Lung (tissue), 12 donors: ENCODE measurements around the gene PRKCA. TPM values are rescaled to one million over a fixed set of nuclear protein-coding genes. Genes with fewer than 3 reads are reported as not detected.

Source experiments
- ATAC-seq: fragments of 200-7000 bp; cut with Tn5 transposase; one replicate; pipeline ENCODE4 v1.9.1; 2020; ENCODE audit warnings: moderate number of reproducible peaks; ENCODE audit not compliant: insufficient read depth, low FRiP score
- DNase-seq, 3 donors: peaks; one replicate each; pipeline ENCODE4 v3.0.0-alpha.2; 2013 to 2017
- H3K27ac ChIP-seq, 2 donors: one replicate each; pipeline ENCODE4 v1.5.1; 2013; ENCODE audit warnings: mild to moderate bottlenecking in 2 of 2, moderate library complexity in 2 of 2, control low read depth in 1 of 2, inconsistent platforms in 1 of 2, low read depth in 1 of 2, low read length in 1 of 2
- H3K27me3 ChIP-seq, 3 donors: one replicate each; pipeline ENCODE4 v1.5.1; 2013; ENCODE audit warnings: low read length in 2 of 3; ENCODE audit not compliant: control insufficient read depth in 3 of 3, insufficient read depth in 3 of 3
- H3K36me3 ChIP-seq, 4 donors: one replicate each; pipeline ENCODE4 v1.5.1; 2013; ENCODE audit warnings: low read length in 4 of 4, mild to moderate bottlenecking in 1 of 4, moderate library complexity in 1 of 4; ENCODE audit not compliant: control insufficient read depth in 4 of 4, insufficient read depth in 4 of 4
- H3K4me1 ChIP-seq, 5 donors: one replicate each; pipeline ENCODE4 v1.5.1; 2013; ENCODE audit warnings: low read length in 5 of 5, mild to moderate bottlenecking in 2 of 5, moderate library complexity in 1 of 5; ENCODE audit not compliant: control insufficient read depth in 5 of 5, insufficient read depth in 5 of 5
- H3K4me3 ChIP-seq: one replicate; pipeline ENCODE4 v1.5.1; 2013; ENCODE audit warnings: mild to moderate bottlenecking, control low read depth, moderate library complexity
- H3K9ac ChIP-seq, 2 donors: one replicate each; pipeline ENCODE4 v1.5.1; 2013; ENCODE audit warnings: low read length in 2 of 2, control low read depth in 1 of 2; ENCODE audit not compliant: insufficient read depth in 1 of 2
- H3K9me3 ChIP-seq, 4 donors: one replicate each; pipeline ENCODE4 v1.5.1; 2013; ENCODE audit warnings: low read length in 3 of 4, mild to moderate bottlenecking in 1 of 4, moderate library complexity in 1 of 4; ENCODE audit not compliant: control insufficient read depth in 4 of 4, insufficient read depth in 3 of 4
- CTCF ChIP-seq: IDR thresholded peaks from 2 replicates; pipeline ENCODE4 v1.5.1; 2012; ENCODE audit warnings: mild to moderate bottlenecking; ENCODE audit errors: control extremely low read depth, extremely low read depth
- WGBS, 2 donors: extraction: QIAGEN DNeasy Blood & Tissue Kit; methylation state at CpG; one replicate each; pipeline ENCODE4 v1.1.7; 2013; 5-methylcytosine and 5-hydroxymethylcytosine counted together
- polyA plus RNA-seq, 2 donors: library from polyadenylated mRNA; stranded (reverse); fragments of 200-250 nt; gene quantifications; one replicate each; pipeline ENCODE4 v1.2.1, GENCODE V29; 2013
- total RNA-seq, 2 donors: library from RNA; depleted of rRNA in 1 of 2; stranded (reverse); fragments of >200 nt in 1 of 2; gene quantifications; one replicate each; pipeline ENCODE4 v1.2.1, GENCODE V29; 2014 to 2021
- donor health status: control.
- donor health status: control.
- donor health status: Bipolar disorder and iron deficiency.
- donor health status: healthy.
- donor health status: DM: yes; HTN: yes; CAD: no.

The PRKCA gene
- total and polyA plus RNA-seq, 4 donors: 3.4 to 34.8 (median 13.8) TPM

GRCh38 chr17:66260275-66260674 lies 42.1 kb upstream of the PRKCA start:
- no peaks in the 10 kb centered on the region for H3K4me1 ChIP-seq
- H3K4me3 ChIP-seq: no peak overlapping the region
- DNase-seq: no peak
- H3K36me3 ChIP-seq: no peaks in the 10 kb centered on the region
- no peaks in the 10 kb centered on the region for H3K27me3 ChIP-seq
- TF ChIP-seq CTCF: no peak
- no peak for ATAC-seq
- no peak overlapping the region for H3K9ac ChIP-seq
- H3K9me3 ChIP-seq: no peaks in the 10 kb centered on the region
- WGBS, 2 donors: 86 to 95% methylated on average over 6 of the region's 6 CpGs
- H3K27ac ChIP-seq: no peak overlapping the region

GRCh38 chr17:66260688-66261087 lies 41.7 kb upstream of the PRKCA start:
- no peak overlapping the region for H3K27ac ChIP-seq
- H3K27me3 ChIP-seq: no peaks in the 10 kb centered on the region
- H3K4me1 ChIP-seq: no peaks in the 10 kb centered on the region
- H3K9me3 ChIP-seq: no peaks in the 10 kb centered on the region
- TF ChIP-seq CTCF: no peak
- no peaks in the 10 kb centered on the region for H3K36me3 ChIP-seq
- 100% methylated on average over 1 of the region's 1 CpG for WGBS, 2 donors
- no peak for DNase-seq
- H3K9ac ChIP-seq: no peak overlapping the region
- H3K4me3 ChIP-seq: no peak overlapping the region
- ATAC-seq: no peak

GRCh38 chr17:66262767-66263166 lies 39.6 kb upstream of the PRKCA start:
- no peak overlapping the region for H3K9ac ChIP-seq
- no peaks in the 10 kb centered on the region for H3K27me3 ChIP-seq
- DNase-seq (no peak), ATAC-seq (no peak)
- no peak for TF ChIP-seq CTCF
- 71 to 76% methylated on average over 2 of the region's 2 CpGs for WGBS, 2 donors
- H3K4me1 ChIP-seq: no peaks in the 10 kb centered on the region
- H3K27ac ChIP-seq: no peak overlapping the region
- H3K36me3 ChIP-seq: no peaks in the 10 kb centered on the region
- H3K4me3 ChIP-seq: no peak overlapping the region
- H3K9me3 ChIP-seq: peaks cover 0 to 3% (median 0%) of the 10 kb centered on the region in 4 donors

GRCh38 chr17:66264696-66265095 lies 37.7 kb upstream of the PRKCA start:
- DNase-seq: no peak
- Histone ChIP-seq H3K27me3 (no peaks in the 10 kb centered on the region), H3K9me3 (peaks cover 0 to 4% (median 0%) of the 10 kb centered on the region in 4 donors), H3K9ac (no peak overlapping the region), H3K4me3 (no peak overlapping the region), H3K36me3 (no peaks in the 10 kb centered on the region), H3K27ac (no peak overlapping the region), H3K4me1 (no peaks in the 10 kb centered on the region)
- 94 to 95% methylated on average over 5 of the region's 5 CpGs for WGBS, 2 donors
- no peak for TF ChIP-seq CTCF
- ATAC-seq: no peak
